Left ventricle myocardium inferior (tissue), 1 donor: ENCODE data around the gene NFIA. TPM values are rescaled to one million over a fixed set of nuclear protein-coding genes. Genes with fewer than 3 reads are reported as not detected.

Experiments
- DNase-seq: peaks from one replicate; pipeline ENCODE4 v3.0.0-alpha.2; 2020
- H3K27ac ChIP-seq: fragments of 200-600 bp; replicated peaks from 2 replicates; pipeline ENCODE4 v1.8.0; 2021
- H3K27me3 ChIP-seq: fragments of 200-600 bp; 2 replicates; pipeline ENCODE4 v1.8.0; 2021; ENCODE audit warnings: low read depth
- H3K36me3 ChIP-seq: fragments of 200-600 bp; 2 replicates; pipeline ENCODE4 v1.8.0; 2021
- H3K4me1 ChIP-seq: fragments of 200-600 bp; 2 replicates; pipeline ENCODE4 v1.8.0; 2021
- H3K4me3 ChIP-seq: fragments of 200-600 bp; 2 replicates; pipeline ENCODE4 v1.8.0; 2021; ENCODE audit warnings: mild to moderate bottlenecking, moderate library complexity
- H3K9me3 ChIP-seq: fragments of 200-600 bp; replicated peaks from 2 replicates; pipeline ENCODE4 v1.8.0; 2021
- CTCF ChIP-seq: fragments of 200-600 bp; IDR thresholded peaks from 2 replicates; pipeline ENCODE4 v1.8.0; 2021; ENCODE audit warnings: antibody characterized with exemption, mild to moderate bottlenecking, borderline replicate concordance
- intact Hi-C: fragments of 100-400 bp; cut with micrococcal nuclease; formaldehyde crosslinking; loops from one replicate; pipeline ENCODE4 v1.11.0; 2022
- total RNA-seq: library from RNA; stranded (reverse); fragmentation: NEBNext Ultra II Directional; extraction: Animal tissue kit (Norgen Biotek cat#: 25700); gene quantifications from one replicate; pipeline ENCODE4 v1.2.1, GENCODE V29; 2021
- donor health status: DM: no; HTN: yes; CAD: no; lungs with severe emphysema.

Gene NFIA
- total RNA-seq, 1 donor from 2014 or later, result 90.2 TPM

GRCh38 chr1:61175976-61176375 lies 93.6 kb downstream of the NFIA start:
- H3K27ac ChIP-seq, result peak overlapping the region; percentile 68
- H3K36me3 ChIP-seq, result no peaks in the 10 kb centered on the region
- no peak for DNase-seq
- no peak overlapping the region for H3K4me3 ChIP-seq
- no peaks in the 10 kb centered on the region for H3K27me3 ChIP-seq
- no peaks in the 10 kb centered on the region for H3K9me3 ChIP-seq
- intact Hi-C loops, result no loop called here
- peaks cover 88% of the 10 kb centered on the region for H3K4me1 ChIP-seq
- no peak for TF ChIP-seq CTCF

- no peaks in the 10 kb centered on the region for H3K27me3 ChIP-seq
- no peaks in the 10 kb centered on the region for H3K36me3 ChIP-seq
- no peak overlapping the region for H3K4me3 ChIP-seq
- H3K27ac ChIP-seq, result peak overlapping the region; percentile 93
- no peak for DNase-seq
- no peaks in the 10 kb centered on the region for H3K9me3 ChIP-seq
- intact Hi-C loops, result loop anchor here (10.0 kb wide), 2 partner anchors 127 to 273 kb away; no protein-coding TSS in a partner anchor
- TF ChIP-seq CTCF, result no peak
- H3K4me1 ChIP-seq, result peaks cover 93% of the 10 kb centered on the region
Measured at GRCh38 chr1:61181067-61182038, 99.0 kb downstream of the NFIA start.

- no peaks in the 10 kb centered on the region for H3K36me3 ChIP-seq
- H3K9me3 ChIP-seq, result no peaks in the 10 kb centered on the region
- H3K4me3 ChIP-seq, result no peak overlapping the region
- DNase-seq, result no peak
- intact Hi-C loops, result loop anchor here (10.0 kb wide), 2 partner anchors 127 to 273 kb away; no protein-coding TSS in a partner anchor
- no peaks in the 10 kb centered on the region for H3K27me3 ChIP-seq
- TF ChIP-seq CTCF, result no peak
- peaks cover 93% of the 10 kb centered on the region for H3K4me1 ChIP-seq
- H3K27ac ChIP-seq, result peak overlapping the region; percentile 93
Measured at GRCh38 chr1:61182049-61182448, 99.7 kb downstream of the NFIA start.

GRCh38 chr1:61182480-61182879 lies 100.1 kb downstream of the NFIA start:
- H3K4me1 ChIP-seq, result peaks cover 93% of the 10 kb centered on the region
- no peak overlapping the region for H3K4me3 ChIP-seq
- no peaks in the 10 kb centered on the region for H3K9me3 ChIP-seq
- TF ChIP-seq CTCF, result no peak
- peak overlapping the region; percentile 93 for H3K27ac ChIP-seq
- H3K27me3 ChIP-seq, result no peaks in the 10 kb centered on the region
- no peaks in the 10 kb centered on the region for H3K36me3 ChIP-seq
- DNase-seq, result no peak
- intact Hi-C loops, result loop anchor here (10.0 kb wide), 2 partner anchors 128 to 272 kb away; no protein-coding TSS in a partner anchor

- no peaks in the 10 kb centered on the region for H3K27me3 ChIP-seq
- intact Hi-C loops, result loop anchor here (10.0 kb wide), 2 partner anchors 129 to 271 kb away; no protein-coding TSS in a partner anchor
- peak overlapping the region; percentile 93 for H3K27ac ChIP-seq
- no peaks in the 10 kb centered on the region for H3K9me3 ChIP-seq
- TF ChIP-seq CTCF, result no peak
- H3K4me3 ChIP-seq, result peak overlapping the region; percentile 62
- no peaks in the 10 kb centered on the region for H3K36me3 ChIP-seq
- peaks cover 92% of the 10 kb centered on the region for H3K4me1 ChIP-seq
- DNase-seq, result peak; percentile 26
Measured at GRCh38 chr1:61183471-61184039, 101.2 kb downstream of the NFIA start.
